HepG2 (cell line): Measurements from ENCODE around the gene WDR18. TPM values are rescaled to one million over a fixed set of nuclear protein-coding genes. Genes with fewer than 3 reads are reported as not detected.
A peak's percentile ranks its signal among the peaks of the same experiment; 100 is the strongest.

Experiments used
- ATAC-seq: fragments of 200-7000 bp; cut with Tn5 transposase; 3 replicates; pipeline ENCODE4 v1.9.1; 2020; ENCODE audit warnings: mild to moderate bottlenecking, moderate library complexity
- BruUV-seq: library from RNA; stranded (reverse); fragments of 400-500 nt; replicated peaks from 2 replicates; lab custom pipeline; 2021; lab: Mats Ljungman, UMichigan
- CTCF ChIA-PET: fragments of 300-600 bp; formaldehyde crosslinking; extraction: SDS; loops from one replicate; lab custom pipeline; 2021; ENCODE audit warnings: low total read pairs, inconsistent platforms, low intra/inter-chr PET ratio; lab: Yijun Ruan, JAX
- POLR2A ChIA-PET: fragments of 350-600 bp; sonication (Branson Sonifier 250); formaldehyde crosslinking; loops from one replicate; lab custom pipeline; 2020; ENCODE audit warnings: antibody characterized with exemption, inconsistent platforms; lab: Yijun Ruan, JAX
- DNase-seq: peaks from one replicate; pipeline ENCODE4 v3.0.0-alpha.2; 2015; ENCODE audit warnings: low spot score
- FAIRE-seq: peaks from 3 replicates; lab custom pipeline; 2011; peaks lifted over from hg19 to GRCh38; lab: Jason Lieb, UNC
- H2AFZ ChIP-seq: one replicate; pipeline ENCODE4 v1.6.1; 2011; ENCODE audit warnings: low read length, inconsistent platforms
- H3K27ac ChIP-seq: fragments of 300-600 bp; 3 replicates; pipeline ENCODE4 v1.8.0; 2011; ENCODE audit warnings: mixed run types, mild to moderate bottlenecking, mixed read lengths, low read length, inconsistent platforms; ENCODE audit not compliant: insufficient read depth; ENCODE audit errors: extremely low read length
- H3K27me3 ChIP-seq, 2 experiments: fragments of 200-600 bp in 1 of 2; 2 replicates in 1 of 2; 3 replicates in 1 of 2; pipeline versions ENCODE4 v1.6.0 to v1.8.0; 2011; ENCODE audit warnings: low read length in 2 of 2, mild to moderate bottlenecking in 2 of 2, moderate library complexity in 2 of 2, inconsistent platforms in 1 of 2; ENCODE audit not compliant: insufficient read depth in 2 of 2, control insufficient read depth in 1 of 2
- H3K36me3 ChIP-seq, 2 experiments: fragments of 200-600 bp in 1 of 2; replicated peaks in 1 of 2; 2 replicates in 1 of 2; 3 replicates in 1 of 2; pipeline versions ENCODE4 v1.5.1 to v1.8.0; 2011; ENCODE audit warnings: low read length in 2 of 2, inconsistent platforms in 1 of 2; ENCODE audit not compliant: insufficient read depth in 2 of 2, control insufficient read depth in 1 of 2
- H3K4me1 ChIP-seq: 2 replicates; pipeline ENCODE4 v1.5.1; 2012; ENCODE audit warnings: low read length, inconsistent platforms; ENCODE audit not compliant: insufficient read depth
- H3K4me2 ChIP-seq: 2 replicates; pipeline ENCODE4 v1.6.0; 2011; ENCODE audit warnings: low read depth, low read length, inconsistent platforms
- H3K4me3 ChIP-seq, 3 experiments: fragments of 200-600 bp in 1 of 3; sonication (generic), shearing (Covaris generic) in 1 of 3; replicated peaks in 1 of 3; 2 replicates each; pipeline ENCODE4 v1.5.1; 2011 to 2016; ENCODE audit warnings: low read length in 3 of 3, inconsistent platforms in 2 of 3, low read depth in 2 of 3, mild to moderate bottlenecking in 2 of 3, control low read depth in 1 of 3, mixed read lengths in 1 of 3; ENCODE audit not compliant: insufficient read depth in 1 of 3
- H3K79me2 ChIP-seq: one replicate; pipeline ENCODE4 v1.6.1; 2011; ENCODE audit warnings: low read length, inconsistent platforms; ENCODE audit not compliant: insufficient read depth
- H3K9ac ChIP-seq: 2 replicates; pipeline ENCODE4 v1.6.0; 2011; ENCODE audit warnings: mild to moderate bottlenecking, low read depth, low read length, inconsistent platforms; ENCODE audit not compliant: insufficient read depth
- H3K9me3 ChIP-seq: 2 replicates; pipeline ENCODE4 v1.5.1; 2012; ENCODE audit warnings: mild to moderate bottlenecking, low read length
- H4K20me1 ChIP-seq: 2 replicates; pipeline ENCODE4 v1.6.0; 2011; ENCODE audit warnings: inconsistent platforms, mild to moderate bottlenecking, low read length, moderate library complexity; ENCODE audit not compliant: insufficient read depth
- ADNP ChIP-seq: sonication (generic); formaldehyde crosslinking; IDR thresholded peaks from 2 replicates; pipeline ENCODE4 v1.4.0; 2020; ENCODE audit warnings: missing genetic modification reagents
- BATF2 ChIP-seq: sonication (generic); formaldehyde crosslinking; IDR thresholded peaks from 2 replicates; pipeline ENCODE4 v1.8.0; 2022; ENCODE audit warnings: mild to moderate bottlenecking, missing genetic modification reagents, moderate library complexity
- FOXA1 ChIP-seq, 2 experiments: fragments of 450-650 bp in 1 of 2; sonication (generic) in 1 of 2; formaldehyde crosslinking in 1 of 2; IDR thresholded peaks; 2 replicates each; pipeline versions ENCODE4 v1.4.0 to v1.6.1; 2016 to 2020; ENCODE audit warnings: missing genetic modification reagents in 1 of 2
- FOXJ3 ChIP-seq: sonication (generic); formaldehyde crosslinking; IDR thresholded peaks from 2 replicates; pipeline ENCODE4 v1.4.0; 2020; ENCODE audit warnings: missing genetic modification reagents, mild to moderate bottlenecking, borderline replicate concordance
- IRF2 ChIP-seq: IDR thresholded peaks from 2 replicates; pipeline ENCODE4 v1.6.1; 2018; ENCODE audit warnings: missing genetic modification reagents, missing compliant biosample characterization
- KDM2A ChIP-seq: sonication (generic); formaldehyde crosslinking; IDR thresholded peaks from 2 replicates; pipeline ENCODE4 v1.4.0; 2020; ENCODE audit warnings: low read depth, missing genetic modification reagents, borderline replicate concordance
- MLLT10 ChIP-seq: sonication (generic); formaldehyde crosslinking; IDR thresholded peaks from 2 replicates; pipeline ENCODE4 v1.4.0; 2020; ENCODE audit warnings: missing genetic modification reagents
- MYPOP ChIP-seq: sonication (generic); formaldehyde crosslinking; IDR thresholded peaks from 2 replicates; pipeline ENCODE4 v1.8.1; 2023; ENCODE audit warnings: mild to moderate bottlenecking, moderate library complexity, missing genetic modification reagents
- PBX2 ChIP-seq: IDR thresholded peaks from 2 replicates; pipeline ENCODE4 v1.6.1; 2016; ENCODE audit warnings: control low read depth
- ZNF33B ChIP-seq: sonication (generic); formaldehyde crosslinking; IDR thresholded peaks from 2 replicates; pipeline ENCODE4 v1.5.1; 2020; ENCODE audit warnings: mild to moderate bottlenecking, missing genetic modification reagents
- ZNF549 ChIP-seq: sonication (generic); formaldehyde crosslinking; IDR thresholded peaks from 2 replicates; pipeline ENCODE4 v1.5.0; 2020; ENCODE audit warnings: missing genetic modification reagents
- ZNF558 ChIP-seq: sonication (generic); formaldehyde crosslinking; IDR thresholded peaks from 2 replicates; pipeline ENCODE4 v1.9.0; 2022; ENCODE audit warnings: mild to moderate bottlenecking, missing genetic modification reagents, borderline replicate concordance
- ZNF597 ChIP-seq: sonication (generic); formaldehyde crosslinking; IDR thresholded peaks from 2 replicates; pipeline ENCODE4 v1.5.0; 2020; ENCODE audit warnings: missing genetic modification reagents
- WGBS: methylation state at CpG from one replicate; pipeline ENCODE4 v1.1.6; 2017; ENCODE audit warnings: low lambda C conversion rate; 5-methylcytosine and 5-hydroxymethylcytosine counted together
- in situ Hi-C: cut with HindIII; loops from 2 replicates; pipeline ENCODE4 v1.10.0; 2017; ENCODE audit warnings: low pct_unique_long_range_greater_than_20kb; ENCODE audit not compliant: extremely low pct_ligation_motif_present
- intact Hi-C: fragments of 100-400 bp; cut with micrococcal nuclease; formaldehyde crosslinking; loops from one replicate; pipeline ENCODE4 v1.10.0; 2022; ENCODE audit not compliant: unreplicated experiment
- polyA plus RNA-seq, 8 experiments: library from polyadenylated mRNA; depleted of rRNA in 3 of 8; stranded (reverse) in 7 of 8; unstranded in 1 of 8; fragments of >200 nt; fragmentation: Illumina TruSeq in 4 of 8; extraction: Trizol in 4 of 8; gene quantifications; 2 replicates each; pipeline versions ENCODE4 v1.2.1 to v1.2.3, GENCODE V29; 2011 to 2016; ENCODE audit warnings: low read depth in 4 of 8, missing spikeins in 1 of 8, mixed read lengths in 1 of 8; ENCODE audit not compliant: insufficient read depth in 1 of 8
- total RNA-seq, 5 experiments: library from RNA; depleted of rRNA; stranded (reverse); fragments of >200 nt; fragmentation: Illumina TruSeq; extraction: Trizol; gene quantifications; 2 replicates each; pipeline ENCODE4 v1.2.3, GENCODE V29; 2016; ENCODE audit warnings: low read depth in 1 of 5

WDR18 gene
- total and polyA plus RNA-seq, 2 of the 13 experiments (the other 11 are each of a cell fraction or from before 2014, with no cell fraction given) = 36.4 to 47.6 TPM

- no peak overlapping the region for H3K4me2 ChIP-seq
- DNase-seq = no peak
- H2AFZ ChIP-seq = no peak overlapping the region
- peaks cover 9 to 30% of the 10 kb centered on the region in 2 experiments for H3K27me3 ChIP-seq
- H3K9ac ChIP-seq = no peak overlapping the region
- no peak for ATAC-seq
- no peak for FAIRE-seq
- ChIA-PET POLR2A (interaction anchor here (1.4 kb wide), 1 partner anchor 14 kb away, joined by 4 read pairs; the partner anchor contains the start of gene WDR18), CTCF (no interaction called here)
- no peaks in the 10 kb centered on the region for H3K36me3 ChIP-seq
- in situ Hi-C loops = no loop called here
- H3K4me3 ChIP-seq = no peak overlapping the region
- H3K4me1 ChIP-seq = peaks cover 38% of the 10 kb centered on the region
- no peaks in the 10 kb centered on the region for H4K20me1 ChIP-seq
- no peak overlapping the region for H3K27ac ChIP-seq
- no TSS peak for BruUV-seq
- H3K79me2 ChIP-seq = no peaks in the 10 kb centered on the region
- intact Hi-C loops = loop anchor here (10.0 kb wide), 1 partner anchor 213 kb away; no protein-coding TSS in a partner anchor
- TF ChIP-seq ZNF558 (CRISPR knock-in tag) = no peak
- TF ChIP-seq PBX2 (CRISPR knock-in tag) = no peak
- no peak for TF ChIP-seq ADNP (CRISPR knock-in tag)
- TF ChIP-seq KDM2A (CRISPR knock-in tag) = 0 out of 2 replicates have a peak, but pooled peaks have one; percentile 25
- no peak for TF ChIP-seq ZNF33B (CRISPR knock-in tag)
- WGBS = 30% methylated on average over 5 of the region's 6 CpGs
- H3K9me3 ChIP-seq = no peaks in the 10 kb centered on the region
These were observed 13.9 kb downstream of the WDR18 start for GRCh38 chr19:998064-998463.

- 16% methylated on average over 3 of the region's 3 CpGs for WGBS
- Histone ChIP-seq H2AFZ (no peak overlapping the region), H3K4me3 (no peak overlapping the region), H3K79me2 (no peaks in the 10 kb centered on the region), H3K4me1 (peaks cover 34% of the 10 kb centered on the region), H4K20me1 (no peaks in the 10 kb centered on the region), H3K4me2 (no peak overlapping the region), H3K9ac (no peak overlapping the region), H3K9me3 (no peaks in the 10 kb centered on the region), H3K36me3 (no peaks in the 10 kb centered on the region), H3K27ac (no peak overlapping the region), H3K27me3 (peaks cover 13 to 43% of the 10 kb centered on the region in 2 experiments)
- in situ Hi-C loops = no loop called here
- CTCF ChIA-PET = no interaction called here
- DNase-seq (no peak), ATAC-seq (no peak), FAIRE-seq (no peak)
- no TSS peak for BruUV-seq
- intact Hi-C loops = loop anchor here (10.0 kb wide), 1 partner anchor 215 kb away; no protein-coding TSS in a partner anchor
- POLR2A ChIA-PET = no interaction called here
- no peak for TF ChIP-seq IRF2 (CRISPR knock-in tag)
- TF ChIP-seq ZNF549 (CRISPR knock-in tag) = no peak
- TF ChIP-seq BATF2 = no peak
- no peak for TF ChIP-seq MLLT10
- no peak for TF ChIP-seq FOXJ3 (CRISPR knock-in tag)
- TF ChIP-seq MYPOP (CRISPR knock-in tag) = no peak
- no peak for TF ChIP-seq ZNF597 (CRISPR knock-in tag)
- no peak for TF ChIP-seq FOXA1 (IDR thresholded peaks at IDR 0.05)
- TF ChIP-seq FOXA1 (CRISPR knock-in tag; IDR thresholded peaks at IDR 0.05) = no peak
These were observed 15.2 kb downstream of the WDR18 start for GRCh38 chr19:999379-999719.
